HL-60 (cell line): ENCODE measurements around the gene TLR8.

Experiments used
- DNase-seq, 2 experiments: peaks; one replicate each; pipeline ENCODE4 v3.0.0-alpha.2; 2010 to 2020; ENCODE audit warnings: low read depth in 1 of 2, low spot score in 1 of 2
- H3K27ac ChIP-seq: fragments of 250-450 bp; sonication (Bioruptor Pico); replicated peaks from 2 replicates; pipeline ENCODE4 v1.5.1; 2020; ENCODE audit warnings: mild to moderate bottlenecking, moderate library complexity
- H3K27me3 ChIP-seq: fragments of 250-450 bp; sonication (Bioruptor Pico); 2 replicates; pipeline ENCODE4 v1.5.1; 2021; ENCODE audit warnings: mild to moderate bottlenecking, moderate library complexity; ENCODE audit not compliant: insufficient read depth, poor library complexity, severe bottlenecking
- H3K4me3 ChIP-seq: replicated peaks from 2 replicates; pipeline ENCODE4 v1.5.1; 2011; ENCODE audit warnings: mild to moderate bottlenecking, control low read depth, low read length; ENCODE audit not compliant: insufficient read depth
- CTCF ChIP-seq: IDR thresholded peaks from one replicate; pipeline ENCODE4 v1.5.1; 2011; ENCODE audit warnings: low read length, control low read depth, inconsistent platforms; ENCODE audit not compliant: insufficient read depth
- GABPA ChIP-seq: IDR thresholded peaks from 2 replicates; pipeline ENCODE4 v1.6.1; 2012; ENCODE audit warnings: low read depth
- POLR2AphosphoS5 ChIP-seq: IDR thresholded peaks from 2 replicates; pipeline ENCODE4 v1.6.1; 2012; ENCODE audit warnings: low read depth
- REST ChIP-seq: IDR thresholded peaks from 2 replicates; pipeline ENCODE4 v1.6.1; 2012; ENCODE audit warnings: low read depth; ENCODE audit not compliant: insufficient replicate concordance
- SPI1 ChIP-seq: IDR thresholded peaks from 2 replicates; pipeline ENCODE4 v1.6.1; 2012; ENCODE audit warnings: low read depth, mild to moderate bottlenecking, borderline replicate concordance

Gene TLR8

GRCh38 chrX:12901486-12901885 lies 4.9 kb upstream of the TLR8 start:
- H3K4me3 ChIP-seq, result no peak overlapping the region
- no peak overlapping the region for H3K27ac ChIP-seq
- H3K27me3 ChIP-seq, result no peaks in the 10 kb centered on the region
- no peak for TF ChIP-seq SPI1
- TF ChIP-seq REST, result no peak
- TF ChIP-seq CTCF, result peak; percentile 36
- DNase-seq, result peak in 1 of 2 experiments; percentile 74

- Histone ChIP-seq H3K27ac (no peak overlapping the region), H3K27me3 (no peaks in the 10 kb centered on the region), H3K4me3 (no peak overlapping the region)
- no peak for DNase-seq
- TF ChIP-seq SPI1 (no peak), CTCF (no peak), REST (no peak), POLR2AphosphoS5 (no peak), GABPA (no peak)
Observed at GRCh38 chrX:12903646-12904045, 2.8 kb upstream of the TLR8 start.

GRCh38 chrX:12910423-12911121 lies 4.2 kb downstream of the TLR8 start:
- peak in 1 of 2 experiments; percentile 52 for DNase-seq
- Histone ChIP-seq H3K4me3 (peak overlapping the region; percentile 25), H3K27ac (peak overlapping the region; percentile 61), H3K27me3 (no peaks in the 10 kb centered on the region)
- TF ChIP-seq GABPA, result no peak
- peak; percentile 11; the same call in 1 of the 2 replicates for TF ChIP-seq SPI1

GRCh38 chrX:12911122-12911470 lies 4.7 kb downstream of the TLR8 start:
- TF ChIP-seq POLR2AphosphoS5 (no peak), GABPA (no peak), REST (no peak), SPI1 (no peak), CTCF (no peak)
- no peak for DNase-seq
- Histone ChIP-seq H3K27me3 (no peaks in the 10 kb centered on the region), H3K27ac (peak overlapping the region; percentile 61), H3K4me3 (no peak overlapping the region; the same call in 1 of the 2 replicates)
